ENCODE results near the gene FGF6. TPM values are rescaled to one million over a fixed set of nuclear protein-coding genes. Genes with fewer than 3 reads are reported as not detected.

Gene FGF6
- total and polyA plus RNA-seq, 2 experiments from 2014 or later, result not detected

DNA sequence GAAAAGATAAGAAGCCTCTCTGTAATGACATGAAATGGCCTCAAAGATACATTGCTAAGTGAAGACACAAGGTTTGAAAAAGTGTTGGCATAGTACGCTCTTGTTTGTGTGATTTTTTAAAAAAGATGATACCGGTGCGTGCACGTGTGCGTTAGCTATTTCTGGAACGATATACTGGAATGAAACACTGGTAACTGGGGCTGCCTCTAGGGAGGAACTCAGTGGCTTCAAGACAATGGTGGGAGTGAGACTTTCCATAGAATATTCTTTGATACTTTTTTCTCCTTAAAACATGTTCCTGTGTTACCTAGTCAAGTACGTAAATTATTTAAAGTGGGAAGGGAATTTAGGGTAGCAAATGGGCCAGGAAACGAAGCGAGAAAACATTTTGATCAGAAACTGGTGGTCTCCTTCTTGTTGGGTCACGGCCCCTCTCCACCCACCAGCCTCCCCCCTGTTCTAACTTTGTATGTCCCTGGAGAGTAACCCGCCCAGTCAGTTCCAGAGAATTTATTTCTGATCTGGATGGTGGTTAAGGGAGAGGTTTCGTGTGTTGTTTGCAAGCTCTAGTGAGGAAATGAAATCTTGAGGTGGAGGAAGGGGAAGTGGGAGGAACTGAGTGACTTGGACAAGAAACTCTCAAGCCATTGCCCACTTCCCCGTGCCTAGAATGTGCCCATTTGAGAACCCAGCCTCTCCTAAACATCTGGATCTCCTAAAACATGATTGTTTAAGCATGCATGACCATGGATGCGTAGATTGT is 6.6 kb downstream of the FGF6 start:
- no peaks in the 10 kb centered on the region for H3K79me2 ChIP-seq
- peaks cover 49% of the 10 kb centered on the region for H3K27me3 ChIP-seq
- no peaks in the 10 kb centered on the region for H3K36me3 ChIP-seq (replicated peaks; ENCODE audit: insufficient read depth, low read depth)
- WGBS (ENCODE audit: low lambda C conversion rate, missing lambda C conversion rate), result 92% methylated on average over 14 of the region's 14 CpGs
- no peak overlapping the region for H3K4me3 ChIP-seq
- H3K4me1 ChIP-seq (ENCODE audit: insufficient read depth), result no peaks in the 10 kb centered on the region
- DNase-seq (ENCODE audit: low spot score), result no peak
- no peaks in the 10 kb centered on the region for H3K9me3 ChIP-seq (ENCODE audit: low read depth)
- no peaks in the 10 kb centered on the region for H3K9me2 ChIP-seq (replicated peaks; ENCODE audit: insufficient read depth)
- H2AFZ ChIP-seq, result no peak overlapping the region
- TF ChIP-seq EZH2 (IDR thresholded peaks at IDR 0.05; ENCODE audit: borderline replicate concordance) (no peak), EZH2phosphoT487 (IDR thresholded peaks at IDR 0.05; ENCODE audit: low read depth, severe bottlenecking, unreplicated experiment) (no peak)
- TF ChIP-seq, protein P1, sequence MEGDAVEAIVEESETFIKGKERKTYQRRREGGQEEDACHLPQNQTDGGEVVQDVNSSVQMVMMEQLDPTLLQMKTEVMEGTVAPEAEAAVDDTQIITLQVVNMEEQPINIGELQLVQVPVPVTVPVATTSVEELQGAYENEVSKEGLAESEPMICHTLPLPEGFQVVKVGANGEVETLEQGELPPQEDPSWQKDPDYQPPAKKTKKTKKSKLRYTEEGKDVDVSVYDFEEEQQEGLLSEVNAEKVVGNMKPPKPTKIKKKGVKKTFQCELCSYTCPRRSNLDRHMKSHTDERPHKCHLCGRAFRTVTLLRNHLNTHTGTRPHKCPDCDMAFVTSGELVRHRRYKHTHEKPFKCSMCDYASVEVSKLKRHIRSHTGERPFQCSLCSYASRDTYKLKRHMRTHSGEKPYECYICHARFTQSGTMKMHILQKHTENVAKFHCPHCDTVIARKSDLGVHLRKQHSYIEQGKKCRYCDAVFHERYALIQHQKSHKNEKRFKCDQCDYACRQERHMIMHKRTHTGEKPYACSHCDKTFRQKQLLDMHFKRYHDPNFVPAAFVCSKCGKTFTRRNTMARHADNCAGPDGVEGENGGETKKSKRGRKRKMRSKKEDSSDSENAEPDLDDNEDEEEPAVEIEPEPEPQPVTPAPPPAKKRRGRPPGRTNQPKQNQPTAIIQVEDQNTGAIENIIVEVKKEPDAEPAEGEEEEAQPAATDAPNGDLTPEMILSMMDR (IDR thresholded peaks at IDR 0.05; ENCODE audit: poor library complexity), result no peak
- no peaks in the 10 kb centered on the region for H4K20me1 ChIP-seq (ENCODE audit: insufficient read depth, poor library complexity, severe bottlenecking)
- H3K4me2 ChIP-seq, result no peak overlapping the region
- H3K27ac ChIP-seq, result no peak overlapping the region

DNA sequence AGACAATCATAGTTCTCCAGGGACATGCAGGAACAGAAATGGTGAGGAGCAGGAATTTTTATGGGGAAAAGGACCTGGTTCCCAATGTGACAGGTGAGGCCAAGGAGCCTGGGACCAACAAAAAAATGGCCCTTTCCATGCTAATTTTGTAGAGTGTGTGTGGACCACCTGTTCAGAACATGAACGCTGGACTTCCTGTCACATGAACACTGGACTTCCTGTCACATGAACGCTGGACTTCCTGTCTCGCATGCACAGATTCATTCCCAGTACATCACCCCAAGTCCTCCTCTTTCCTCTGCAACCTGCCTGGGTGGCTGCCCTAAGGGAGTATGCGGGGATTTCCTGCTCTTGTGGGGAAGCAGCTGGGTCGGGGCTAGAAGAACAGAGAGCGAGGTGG is 10.1 kb downstream of the FGF6 start:
- peaks cover 20% of the 10 kb centered on the region for H3K27me3 ChIP-seq
- WGBS (ENCODE audit: low lambda C conversion rate, missing lambda C conversion rate), result 91% methylated on average over 6 of the region's 6 CpGs

DNA sequence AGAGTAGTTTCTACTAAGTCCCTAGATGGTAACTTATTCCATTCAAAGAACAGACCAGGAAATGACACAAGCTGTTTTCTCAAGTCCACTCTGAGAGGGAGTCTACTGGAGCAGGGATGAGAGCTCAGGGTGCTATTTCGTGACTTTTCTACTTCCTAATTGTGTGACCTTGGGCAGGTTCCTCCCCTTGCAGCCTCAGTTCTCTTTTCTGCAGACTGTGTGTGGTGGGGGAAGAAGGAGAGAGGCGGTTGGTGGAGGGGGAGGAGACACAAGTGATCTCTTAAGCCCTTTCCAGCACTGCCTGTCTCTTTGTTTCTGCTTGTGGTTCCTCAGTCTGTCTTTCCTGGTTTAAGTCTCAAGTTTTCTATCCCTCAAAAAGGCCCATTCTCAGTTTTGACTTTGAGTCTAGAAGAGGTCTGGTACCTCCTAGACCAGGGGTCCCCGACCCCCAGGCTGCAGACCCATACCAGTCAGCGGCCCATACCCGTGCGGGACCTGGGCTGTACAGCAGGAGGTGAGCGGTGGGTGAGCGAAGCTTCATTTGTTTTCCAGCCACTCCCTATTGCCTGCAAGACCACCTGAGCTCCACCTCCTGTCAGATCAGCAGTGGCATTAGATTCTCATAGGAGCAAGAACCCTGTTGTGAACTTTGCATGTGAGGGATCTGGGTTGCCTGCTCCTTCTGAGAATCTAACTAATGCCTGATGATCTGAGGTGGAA is 10.7 kb downstream of the FGF6 start:
- no peaks in the 10 kb centered on the region for H3K9me3 ChIP-seq (ENCODE audit: low read depth)
- no peak overlapping the region for H3K4me2 ChIP-seq
- no peaks in the 10 kb centered on the region for H3K36me3 ChIP-seq (replicated peaks; ENCODE audit: insufficient read depth, low read depth)
- H2AFZ ChIP-seq, result no peak overlapping the region
- no peaks in the 10 kb centered on the region for H3K4me1 ChIP-seq (ENCODE audit: insufficient read depth)
- H3K9me2 ChIP-seq (replicated peaks; ENCODE audit: insufficient read depth), result no peaks in the 10 kb centered on the region
- no peak overlapping the region for H3K4me3 ChIP-seq
- H4K20me1 ChIP-seq (ENCODE audit: insufficient read depth, poor library complexity, severe bottlenecking), result no peaks in the 10 kb centered on the region
- H3K79me2 ChIP-seq, result no peaks in the 10 kb centered on the region
- H3K27ac ChIP-seq, result no peak overlapping the region
- H3K27me3 ChIP-seq, result peaks cover 14% of the 10 kb centered on the region
- DNase-seq (ENCODE audit: low spot score), result no peak
- 87% methylated on average over 8 of the region's 8 CpGs for WGBS (ENCODE audit: low lambda C conversion rate, missing lambda C conversion rate)
- TF ChIP-seq, protein P1 (IDR thresholded peaks at IDR 0.05; ENCODE audit: poor library complexity), result no peak
- no peak for TF ChIP-seq EZH2 (IDR thresholded peaks at IDR 0.05; ENCODE audit: borderline replicate concordance)
- TF ChIP-seq EZH2phosphoT487 (IDR thresholded peaks at IDR 0.05; ENCODE audit: low read depth, severe bottlenecking, unreplicated experiment), result no peak

More for the DNA sequence above, 10.1 kb downstream of the FGF6 start:
- no peaks in the 10 kb centered on the region for H4K20me1 ChIP-seq (ENCODE audit: insufficient read depth, poor library complexity, severe bottlenecking)
- H3K36me3 ChIP-seq (replicated peaks; ENCODE audit: insufficient read depth, low read depth), result no peaks in the 10 kb centered on the region
- no peak overlapping the region for H2AFZ ChIP-seq
- no peak overlapping the region for H3K4me3 ChIP-seq
- DNase-seq (ENCODE audit: low spot score), result no peak
- H3K9me3 ChIP-seq (ENCODE audit: low read depth), result no peaks in the 10 kb centered on the region
- no peak overlapping the region for H3K4me2 ChIP-seq
- no peaks in the 10 kb centered on the region for H3K9me2 ChIP-seq (replicated peaks; ENCODE audit: insufficient read depth)
- TF ChIP-seq EZH2phosphoT487 (IDR thresholded peaks at IDR 0.05; ENCODE audit: low read depth, severe bottlenecking, unreplicated experiment), result no peak
- TF ChIP-seq, protein P1 (IDR thresholded peaks at IDR 0.05; ENCODE audit: poor library complexity), result no peak
- no peak for TF ChIP-seq EZH2 (IDR thresholded peaks at IDR 0.05; ENCODE audit: borderline replicate concordance)
- no peaks in the 10 kb centered on the region for H3K79me2 ChIP-seq
- H3K4me1 ChIP-seq (ENCODE audit: insufficient read depth), result no peaks in the 10 kb centered on the region
- no peak overlapping the region for H3K27ac ChIP-seq
